ENCODE measurements around the gene MIPEP. TPM values are rescaled to one million over a fixed set of nuclear protein-coding genes. Genes with fewer than 3 reads are reported as not detected.

The MIPEP gene
- total RNA-seq, 1 experiment from 2014 or later: 25.4 TPM

- BruUV-seq (replicated peaks): no TSS peak
- CTCF ChIA-PET: no interaction called here
- H3K9me3 ChIP-seq (ENCODE audit: low read depth, low read length, poor library complexity, severe bottlenecking): no peaks in the 10 kb centered on the region
- POLR2A ChIA-PET (ENCODE audit: low non-redundant PET): no interaction called here
- DNase-seq (ENCODE audit: low spot score): no peak
- intact Hi-C loops (cut with micrococcal nuclease; ENCODE audit: unreplicated experiment): no loop called here
- no peaks in the 10 kb centered on the region for H3K4me1 ChIP-seq (ENCODE audit: insufficient read depth, low read length, poor library complexity, severe bottlenecking)
- H3K4me3 ChIP-seq (ENCODE audit: low read depth, low read length, poor library complexity, severe bottlenecking): no peak overlapping the region
- no peak for TF ChIP-seq EZH2 (IDR thresholded peaks at IDR 0.05; ENCODE audit: borderline replicate concordance, low read depth, low read length, poor library complexity, severe bottlenecking)
- no peaks in the 10 kb centered on the region for H3K36me3 ChIP-seq (ENCODE audit: insufficient read depth, low read length, poor library complexity, severe bottlenecking)
- no peak overlapping the region for H3K27ac ChIP-seq (ENCODE audit: low read depth, low read length, poor library complexity, severe bottlenecking)
- peaks cover 9% of the 10 kb centered on the region for H3K27me3 ChIP-seq (replicated peaks; ENCODE audit: insufficient read depth, low read depth, low read length, poor library complexity)
These were observed 33.8 kb upstream of the MIPEP start for GRCh38 chr13:23923031-23923430.

DNA sequence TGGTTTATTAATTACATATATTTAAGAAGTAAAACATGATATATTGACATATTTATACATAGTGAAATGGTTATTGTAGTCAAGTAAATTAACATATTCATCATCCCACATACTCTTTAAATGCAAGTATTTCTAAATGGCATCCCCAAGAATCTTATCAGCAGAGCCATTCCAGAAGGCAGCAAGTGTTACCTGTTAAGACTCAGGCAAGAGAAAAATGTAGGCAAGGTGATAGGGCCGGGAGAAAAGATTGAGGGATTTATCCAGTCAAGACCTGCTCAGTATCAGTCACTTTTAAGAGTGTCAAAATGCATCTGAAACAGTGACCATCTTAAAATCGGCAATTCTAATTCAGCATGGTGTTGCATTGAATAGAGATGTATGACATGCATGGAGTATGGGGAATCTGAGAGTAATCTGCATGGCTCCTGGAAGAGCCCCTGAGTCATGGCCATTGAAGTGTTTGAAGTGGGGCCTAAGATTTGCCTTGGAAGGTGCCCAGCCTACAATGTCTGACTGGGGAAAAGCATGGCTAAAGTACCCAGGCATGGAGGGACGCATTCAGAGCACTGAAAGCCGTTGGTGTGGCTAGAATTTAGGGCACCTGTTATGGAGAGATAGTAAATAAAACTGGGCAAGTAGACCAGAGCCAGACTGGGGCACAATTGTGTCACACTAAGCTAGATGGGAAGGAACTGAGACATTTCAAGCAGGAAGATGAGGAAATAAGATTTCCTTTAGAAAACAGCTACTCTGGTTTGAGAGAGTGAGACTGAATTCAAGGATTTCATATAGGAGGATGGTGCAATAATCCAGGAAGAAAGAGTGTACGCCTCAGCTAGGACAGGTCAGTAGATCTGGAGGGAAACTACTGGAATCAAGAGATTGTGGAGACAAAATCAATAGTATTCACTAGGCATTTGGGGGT lies 33.1 kb upstream of the MIPEP start:
- Histone ChIP-seq H3K4me3 (ENCODE audit: low read depth, low read length, poor library complexity, severe bottlenecking) (no peak overlapping the region), H3K4me1 (ENCODE audit: insufficient read depth, low read length, poor library complexity, severe bottlenecking) (no peaks in the 10 kb centered on the region), H3K27me3 (replicated peaks; ENCODE audit: insufficient read depth, low read depth, low read length, poor library complexity) (peaks cover 15% of the 10 kb centered on the region), H3K9me3 (ENCODE audit: low read depth, low read length, poor library complexity, severe bottlenecking) (no peaks in the 10 kb centered on the region), H3K27ac (ENCODE audit: low read depth, low read length, poor library complexity, severe bottlenecking) (no peak overlapping the region), H3K36me3 (ENCODE audit: insufficient read depth, low read length, poor library complexity, severe bottlenecking) (no peaks in the 10 kb centered on the region)
- no peak for DNase-seq (ENCODE audit: low spot score)
- intact Hi-C loops (cut with micrococcal nuclease; ENCODE audit: unreplicated experiment): no loop called here
- TF ChIP-seq, protein P1, sequence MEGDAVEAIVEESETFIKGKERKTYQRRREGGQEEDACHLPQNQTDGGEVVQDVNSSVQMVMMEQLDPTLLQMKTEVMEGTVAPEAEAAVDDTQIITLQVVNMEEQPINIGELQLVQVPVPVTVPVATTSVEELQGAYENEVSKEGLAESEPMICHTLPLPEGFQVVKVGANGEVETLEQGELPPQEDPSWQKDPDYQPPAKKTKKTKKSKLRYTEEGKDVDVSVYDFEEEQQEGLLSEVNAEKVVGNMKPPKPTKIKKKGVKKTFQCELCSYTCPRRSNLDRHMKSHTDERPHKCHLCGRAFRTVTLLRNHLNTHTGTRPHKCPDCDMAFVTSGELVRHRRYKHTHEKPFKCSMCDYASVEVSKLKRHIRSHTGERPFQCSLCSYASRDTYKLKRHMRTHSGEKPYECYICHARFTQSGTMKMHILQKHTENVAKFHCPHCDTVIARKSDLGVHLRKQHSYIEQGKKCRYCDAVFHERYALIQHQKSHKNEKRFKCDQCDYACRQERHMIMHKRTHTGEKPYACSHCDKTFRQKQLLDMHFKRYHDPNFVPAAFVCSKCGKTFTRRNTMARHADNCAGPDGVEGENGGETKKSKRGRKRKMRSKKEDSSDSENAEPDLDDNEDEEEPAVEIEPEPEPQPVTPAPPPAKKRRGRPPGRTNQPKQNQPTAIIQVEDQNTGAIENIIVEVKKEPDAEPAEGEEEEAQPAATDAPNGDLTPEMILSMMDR (conservative IDR thresholded peaks at IDR 0.05; ENCODE audit: low read depth, low read length): no peak
- no peak for TF ChIP-seq EZH2 (IDR thresholded peaks at IDR 0.05; ENCODE audit: borderline replicate concordance, low read depth, low read length, poor library complexity, severe bottlenecking)
- ChIA-PET POLR2A (ENCODE audit: low non-redundant PET) (no interaction called here), CTCF (interaction anchor here (0.5 to 0.6 kb wide), 2 partner anchors 38 to 1071 kb away, joined by 3 to 5 read pairs; no protein-coding TSS in a partner anchor)
- no TSS peak for BruUV-seq (replicated peaks)

DNA sequence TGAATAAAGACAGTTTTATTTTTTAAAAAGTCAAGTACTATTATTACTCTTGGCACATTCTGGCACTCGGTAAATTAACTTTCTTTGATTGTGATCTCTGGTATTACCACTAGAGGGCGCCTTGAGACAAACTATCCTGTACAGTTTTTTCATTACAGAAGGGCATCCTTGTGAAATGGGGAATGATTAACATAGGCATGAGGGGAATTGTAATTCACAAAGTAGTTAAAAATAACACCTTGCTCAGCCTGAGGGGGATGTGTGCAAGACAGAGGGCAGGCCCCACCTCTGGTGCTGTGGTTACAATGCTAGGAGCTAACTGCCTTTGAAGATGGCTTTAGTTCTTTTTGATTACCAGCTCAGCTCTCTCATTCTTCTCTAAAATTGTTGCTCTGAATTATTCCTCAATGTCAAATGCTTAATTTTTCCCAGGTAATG lies 32.3 kb upstream of the MIPEP start:
- Histone ChIP-seq H3K4me1 (ENCODE audit: insufficient read depth, low read length, poor library complexity, severe bottlenecking) (no peaks in the 10 kb centered on the region), H3K27ac (ENCODE audit: low read depth, low read length, poor library complexity, severe bottlenecking) (no peak overlapping the region), H3K9me3 (ENCODE audit: low read depth, low read length, poor library complexity, severe bottlenecking) (no peaks in the 10 kb centered on the region), H3K4me3 (ENCODE audit: low read depth, low read length, poor library complexity, severe bottlenecking) (no peak overlapping the region), H3K27me3 (replicated peaks; ENCODE audit: insufficient read depth, low read depth, low read length, poor library complexity) (peaks cover 15% of the 10 kb centered on the region), H3K36me3 (ENCODE audit: insufficient read depth, low read length, poor library complexity, severe bottlenecking) (no peaks in the 10 kb centered on the region)
- TF ChIP-seq, protein P1 (conservative IDR thresholded peaks at IDR 0.05; ENCODE audit: low read depth, low read length): peak; percentile 82
- TF ChIP-seq EZH2 (IDR thresholded peaks at IDR 0.05; ENCODE audit: borderline replicate concordance, low read depth, low read length, poor library complexity, severe bottlenecking): no peak
- CTCF ChIA-PET: interaction anchor here (0.5 to 0.6 kb wide), 2 partner anchors 39 to 1072 kb away, joined by 3 to 5 read pairs; no protein-coding TSS in a partner anchor
- DNase-seq (ENCODE audit: low spot score): peak; percentile 65
- intact Hi-C loops (cut with micrococcal nuclease; ENCODE audit: unreplicated experiment): loop anchor here (1.0 to 2.0 kb wide), 2 partner anchors 39 to 299 kb away; no protein-coding TSS in a partner anchor
- no TSS peak for BruUV-seq (replicated peaks)
- POLR2A ChIA-PET (ENCODE audit: low non-redundant PET): no interaction called here
